GM21447 (cell line): ENCODE measurements around the gene GPR4.
"Not testable (repeated sequence)": the region's sequence is repeated elsewhere in the genome, so short reads cannot be mapped to it uniquely, and the experiment has no call there.

Experiments
- ATAC-seq: cut with Tn5 transposase; IDR thresholded peaks from one replicate; pipeline ENCODE4 v1.9.1; 2021; ENCODE audit not compliant: unreplicated experiment

GPR4 gene

GRCh38 chr19:45601524-45602374, at the start of gene GPR4:
Gene GPR4 (minus strand): TSS chr19:45602212. CDS start chr19:45591866, 10,346 bp downstream.
- no peak for ATAC-seq

GRCh38 chr19:45650722-45651121, 48.7 kb upstream of the GPR4 start:
- ATAC-seq: no peak

GRCh38 chr19:45646345-45646698, 44.3 kb upstream of the GPR4 start:
- ATAC-seq: no peak

GRCh38 chr19:45645631-45646344, 43.8 kb upstream of the GPR4 start:
- peak; percentile 31 for ATAC-seq

GRCh38 chr19:45645068-45645630, 43.1 kb upstream of the GPR4 start:
- ATAC-seq: no peak

- no peak for ATAC-seq
These were observed 42.1 kb upstream of the GPR4 start for GRCh38 chr19:45643927-45644771.

GRCh38 chr19:45643024-45643926, 41.3 kb upstream of the GPR4 start:
- peak; percentile 21 for ATAC-seq

- peak; percentile 38 for ATAC-seq
These were observed 39.5 kb upstream of the GPR4 start for GRCh38 chr19:45641274-45642105.

GRCh38 chr19:45640849-45641273, 38.8 kb upstream of the GPR4 start:
- no peak for ATAC-seq

- no peak for ATAC-seq
These were observed 37.1 kb upstream of the GPR4 start, which contains the start of gene EML2 for GRCh38 chr19:45638930-45639729. Gene EML2 (minus strand): TSS chr19:45639397. CDS start chr19:45639376, 21 bp downstream.

GRCh38 chr19:45637890-45638667, 36.1 kb upstream of the GPR4 start:
- no peak for ATAC-seq

- no peak for ATAC-seq
These were observed 34.9 kb upstream of the GPR4 start for GRCh38 chr19:45636902-45637301.

- ATAC-seq: no peak
These were observed 34.3 kb upstream of the GPR4 start for GRCh38 chr19:45636275-45636674.

- no peak for ATAC-seq
These were observed 30.6 kb upstream of the GPR4 start for GRCh38 chr19:45632468-45633196.

GRCh38 chr19:45630463-45630862, 28.5 kb upstream of the GPR4 start:
- ATAC-seq: peak; percentile 58

GRCh38 chr19:45629704-45630103, 27.7 kb upstream of the GPR4 start:
- ATAC-seq: no peak

GRCh38 chr19:45628219-45628618, 26.2 kb upstream of the GPR4 start:
- ATAC-seq: not testable (repeated sequence)
